SK-N-SH (cell line): Measurements from ENCODE around the gene RABL6. TPM values are rescaled to one million over a fixed set of nuclear protein-coding genes. Genes with fewer than 3 reads are reported as not detected.
"Not testable (repeated sequence)": the region's sequence is repeated elsewhere in the genome, so short reads cannot be mapped to it uniquely, and the experiment has no call there.

ENCODE experiments used
- CTCF ChIA-PET: fragments of 300-600, 350-600 bp; formaldehyde crosslinking; extraction: SDS; loops from one replicate; lab custom pipeline; 2021; lab: Yijun Ruan, JAX
- POLR2A ChIA-PET: fragments of 350-600 bp; sonication (Branson Sonifier 250); formaldehyde crosslinking; extraction: SDS; loops from one replicate; lab custom pipeline; 2020; ENCODE audit warnings: antibody characterized with exemption, inconsistent platforms; lab: Yijun Ruan, JAX
- DNase-seq: peaks from one replicate; pipeline ENCODE4 v3.0.0; 2012
- H2AFZ ChIP-seq: fragments of 200-600 bp; sonication (generic); 2 replicates; pipeline ENCODE4 v1.8.1; 2016; ENCODE audit warnings: antibody characterized with exemption, mild to moderate bottlenecking, low read depth
- H3F3A ChIP-seq: fragments of 200-600 bp; sonication (generic); replicated peaks from 2 replicates; pipeline ENCODE3; 2016; ENCODE audit warnings: antibody characterized with exemption, mild to moderate bottlenecking; ENCODE audit not compliant: insufficient read depth
- H3K27ac ChIP-seq, 2 experiments: fragments of 200-500 bp in 1 of 2; fragments of 200-600 bp in 1 of 2; sonication (Bioruptor generic) in 1 of 2; sonication (generic), shearing (Covaris generic) in 1 of 2; 2 replicates each; pipeline versions ENCODE4 v1.5.1 to v1.6.1; 2014 to 2016; ENCODE audit warnings: low read depth in 2 of 2, inconsistent platforms in 1 of 2, low read length in 1 of 2, mild to moderate bottlenecking in 1 of 2, mixed read lengths in 1 of 2
- H3K27me3 ChIP-seq: fragments of 200-600 bp; sonication (generic), shearing (Covaris generic); 2 replicates; pipeline ENCODE4 v1.6.1; 2016; ENCODE audit warnings: mixed run types; ENCODE audit not compliant: insufficient read depth
- H3K36me3 ChIP-seq, 2 experiments: fragments of 200-500 bp in 1 of 2; fragments of 200-600 bp in 1 of 2; sonication (Bioruptor generic) in 1 of 2; sonication (generic) in 1 of 2; replicated peaks in 1 of 2; 2 replicates each; pipeline versions ENCODE3 to v1.5.1; 2014 to 2016; ENCODE audit warnings: low read length in 1 of 2, mild to moderate bottlenecking in 1 of 2; ENCODE audit not compliant: insufficient read depth in 2 of 2, control insufficient read depth in 1 of 2
- H3K4me1 ChIP-seq, 2 experiments: fragments of 200-500 bp in 1 of 2; fragments of 200-600 bp in 1 of 2; sonication (Bioruptor generic) in 1 of 2; sonication (generic), shearing (Covaris generic) in 1 of 2; 2 replicates each; pipeline versions ENCODE4 v1.5.1 to v1.6.1; 2014 to 2016; ENCODE audit warnings: low read depth in 1 of 2, low read length in 1 of 2, mixed run types in 1 of 2; ENCODE audit not compliant: insufficient read depth in 2 of 2, control insufficient read depth in 1 of 2
- H3K4me2 ChIP-seq: fragments of 200-600 bp; sonication (generic), shearing (Covaris generic); 2 replicates; pipeline ENCODE4 v1.6.1; 2017; ENCODE audit warnings: mixed run types
- H3K4me3 ChIP-seq, 2 experiments: fragments of 200-500 bp in 1 of 2; fragments of 200-600 bp in 1 of 2; sonication (Bioruptor generic) in 1 of 2; sonication (generic), shearing (Covaris generic) in 1 of 2; 2 replicates each; pipeline versions ENCODE4 v1.5.1 to v1.8.1; 2014 to 2016; ENCODE audit warnings: low read depth in 2 of 2, inconsistent platforms in 1 of 2, low read length in 1 of 2, mild to moderate bottlenecking in 1 of 2, mixed read lengths in 1 of 2, moderate library complexity in 1 of 2
- H3K79me2 ChIP-seq: fragments of 200-600 bp; sonication (generic); 2 replicates; pipeline ENCODE4 v1.8.1; 2017; ENCODE audit warnings: mild to moderate bottlenecking; ENCODE audit not compliant: insufficient read depth
- H3K9ac ChIP-seq: fragments of 200-600 bp; sonication (generic); 2 replicates; pipeline ENCODE4 v1.6.1; 2017; ENCODE audit warnings: mixed run types
- H3K9me2 ChIP-seq: fragments of 200-600 bp; sonication (generic); 2 replicates; pipeline ENCODE4 v1.6.1; 2017; ENCODE audit warnings: mixed run types
- H3K9me3 ChIP-seq: fragments of 200-600 bp; sonication (generic); 2 replicates; pipeline ENCODE4 v1.6.1; 2017; ENCODE audit warnings: mixed run types, mild to moderate bottlenecking, moderate library complexity
- H4K20me1 ChIP-seq: fragments of 200-600 bp; sonication (generic); 2 replicates; pipeline ENCODE4 v1.6.1; 2017; ENCODE audit warnings: mild to moderate bottlenecking, mixed run types; ENCODE audit not compliant: insufficient read depth
- ELF1 ChIP-seq: IDR thresholded peaks from 2 replicates; pipeline ENCODE4 v1.4.0; 2012
- GATA2 ChIP-seq: sonication (generic); formaldehyde crosslinking; IDR thresholded peaks from 2 replicates; pipeline ENCODE4 v1.5.0; 2020; ENCODE audit warnings: mild to moderate bottlenecking, missing genetic modification reagents
- JUND ChIP-seq: IDR thresholded peaks from 2 replicates; pipeline ENCODE4 v1.4.0; 2012
- MEF2A ChIP-seq: IDR thresholded peaks from 2 replicates; pipeline ENCODE4 v1.4.0; 2012; ENCODE audit warnings: low read depth, borderline replicate concordance
- MXI1 ChIP-seq: IDR thresholded peaks from 2 replicates; pipeline ENCODE4 v1.6.1; 2012; ENCODE audit warnings: mild to moderate bottlenecking, low read depth, low read length, improper control_type of control experiment
- NFIC ChIP-seq: IDR thresholded peaks from 2 replicates; pipeline ENCODE4 v1.4.0; 2012; ENCODE audit warnings: borderline replicate concordance
- POLR2AphosphoS5 ChIP-seq: IDR thresholded peaks from 2 replicates; pipeline ENCODE4 v1.6.1; 2012; ENCODE audit warnings: low read depth, low read length
- RAD21 ChIP-seq: IDR thresholded peaks from 2 replicates; pipeline ENCODE4 v1.6.1; 2012; ENCODE audit warnings: mild to moderate bottlenecking, low read length
- RFX5 ChIP-seq: IDR thresholded peaks from 2 replicates; pipeline ENCODE4 v1.6.1; 2012; ENCODE audit warnings: mild to moderate bottlenecking, improper control_type of control experiment, low read length
- RXRA ChIP-seq: IDR thresholded peaks from 2 replicates; pipeline ENCODE4 v1.4.0; 2012; ENCODE audit warnings: low read depth, mild to moderate bottlenecking, borderline replicate concordance
- SIN3A ChIP-seq: IDR thresholded peaks from 2 replicates; pipeline ENCODE4 v1.6.1; 2012; ENCODE audit warnings: low read depth, mild to moderate bottlenecking, low read length, moderate library complexity, borderline replicate concordance
- SMC3 ChIP-seq: IDR thresholded peaks from 2 replicates; pipeline ENCODE4 v1.6.1; 2012; ENCODE audit warnings: low read depth, low read length, improper control_type of control experiment
- WGBS: methylation state at CpG from one replicate; pipeline ENCODE4 v1.1.6; 2017; ENCODE audit warnings: low lambda C conversion rate; 5-methylcytosine and 5-hydroxymethylcytosine counted together
- polyA plus RNA-seq, 3 experiments: library from polyadenylated mRNA; depleted of rRNA; stranded (reverse); fragments of >200 nt; gene quantifications; 2 replicates each; pipeline ENCODE4 v1.2.3, GENCODE V29; 2012
- TF ChIP-seq, protein P1 (sequence below): fragments of 200-600 bp; sonication (generic); IDR thresholded peaks from 2 replicates; pipeline ENCODE4 v1.6.1; 2017; ENCODE audit warnings: antibody characterized with exemption, mild to moderate bottlenecking, moderate library complexity
- TF ChIP-seq, protein P2 (sequence below): fragments of 150-350 bp; IDR thresholded peaks from 2 replicates; pipeline ENCODE4 v1.6.1; 2017; ENCODE audit warnings: antibody characterized with exemption, low read length, low read depth, borderline replicate concordance
- TF ChIP-seq, protein P3 (sequence below): fragments of 150-350 bp; IDR thresholded peaks from 2 replicates; pipeline ENCODE4 v1.6.1; 2016; ENCODE audit warnings: mild to moderate bottlenecking, low read depth, low read length
- TF ChIP-seq, protein P4 (sequence below): IDR thresholded peaks from 2 replicates; pipeline ENCODE4 v1.6.1; 2012; ENCODE audit warnings: mild to moderate bottlenecking, low read depth, low read length, moderate library complexity
- TF ChIP-seq, protein P5 (sequence below): IDR thresholded peaks from 2 replicates; pipeline ENCODE4 v1.4.0; 2012; ENCODE audit warnings: low read depth, borderline replicate concordance
- TF ChIP-seq, protein P6 (sequence below): IDR thresholded peaks from 2 replicates; pipeline ENCODE4 v1.4.0; 2012; ENCODE audit warnings: low read depth

RABL6 gene
- polyA plus RNA-seq, 1 of the 3 experiments (the other 2 are of a cell fraction), result 43.6 TPM

DNA sequence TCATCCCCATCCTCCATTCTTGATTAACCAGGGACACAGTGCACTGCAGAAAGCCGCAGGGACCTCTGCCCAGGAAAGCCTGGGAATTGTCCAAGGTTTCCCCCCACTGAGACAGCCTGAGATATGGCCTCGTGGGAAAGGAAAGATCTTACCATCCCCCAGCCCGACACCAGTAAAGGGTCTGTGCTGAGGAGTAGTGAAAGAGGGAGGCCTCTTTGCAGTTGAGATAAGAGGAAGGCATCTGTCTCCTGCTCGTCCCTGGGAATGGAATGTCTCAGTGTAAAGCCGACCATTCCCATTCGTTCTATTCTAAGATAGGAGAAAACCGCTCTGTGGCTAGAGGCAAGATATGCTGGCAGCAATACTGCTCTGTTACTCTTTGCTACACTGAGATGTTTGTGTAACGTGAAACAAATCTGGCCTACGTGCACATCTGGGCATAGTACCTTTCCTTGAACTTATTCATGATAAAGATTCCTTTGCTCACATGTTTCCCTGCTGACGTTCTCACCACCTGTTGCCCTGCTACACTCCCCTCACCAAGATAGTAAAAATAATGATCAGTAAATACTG is 10.9 kb upstream of the RABL6 start:
- Histone ChIP-seq H3F3A (peaks cover 14% of the 10 kb centered on the region), H3K4me1 (peaks cover 5 to 51% of the 10 kb centered on the region in 2 experiments; a peak in 2 of 4 replicates), H3K27ac (peak overlapping the region in 1 of 2 experiments; percentile 91; a peak in 2 of 4 replicates)
- H3K4me3 ChIP-seq, DNase-seq, H3K9me2 ChIP-seq, H4K20me1 ChIP-seq, H3K27me3 ChIP-seq, H2AFZ ChIP-seq, H3K36me3 ChIP-seq, H3K9me3 ChIP-seq, H3K79me2 ChIP-seq, H3K4me2 ChIP-seq, POLR2A ChIA-PET, H3K9ac ChIP-seq: not testable (repeated sequence)
- CTCF ChIA-PET, result interaction anchor here (1.2 to 1.7 kb wide), 2 partner anchors 37 to 47 kb away, joined by 3 to 4 read pairs; no protein-coding TSS in a partner anchor
- WGBS, result 25% methylated on average over 9 of the region's 10 CpGs
- TF ChIP-seq MXI1 (peak; percentile 53; the same call in 1 of the 2 replicates), GATA2 (peak; percentile 60)

DNA sequence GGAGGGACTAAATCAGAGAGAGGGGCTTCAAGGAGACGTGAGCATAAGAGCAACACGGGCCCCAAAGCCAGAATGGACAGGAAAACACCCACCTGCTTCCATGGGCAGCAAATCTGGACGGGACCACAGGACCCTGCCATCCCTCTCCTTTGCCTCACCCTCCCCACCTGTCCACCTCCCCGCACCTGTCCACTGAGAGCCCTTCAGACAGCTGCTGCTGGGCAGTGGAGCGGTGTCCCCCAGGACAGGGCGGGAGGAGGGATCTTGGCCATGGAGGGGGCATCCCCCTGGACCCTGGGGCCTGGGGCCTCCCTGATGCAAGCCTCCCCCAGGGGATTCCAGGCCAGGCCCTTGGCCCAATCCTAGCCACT is 9.1 kb upstream of the RABL6 start:
- POLR2A ChIA-PET, result interaction anchor here (1.1 to 1.2 kb wide), 2 partner anchors 9 to 10 kb away, joined by 3 read pairs; partner anchors contain the start of gene RABL6
- TF ChIP-seq RAD21 (no peak), RXRA (no peak), NFIC (no peak), SMC3 (no peak), RFX5 (no peak), JUND (no peak), ELF1 (no peak), MXI1 (no peak), SIN3A (no peak), POLR2AphosphoS5 (no peak), MEF2A (no peak)
- TF ChIP-seq, protein P1, sequence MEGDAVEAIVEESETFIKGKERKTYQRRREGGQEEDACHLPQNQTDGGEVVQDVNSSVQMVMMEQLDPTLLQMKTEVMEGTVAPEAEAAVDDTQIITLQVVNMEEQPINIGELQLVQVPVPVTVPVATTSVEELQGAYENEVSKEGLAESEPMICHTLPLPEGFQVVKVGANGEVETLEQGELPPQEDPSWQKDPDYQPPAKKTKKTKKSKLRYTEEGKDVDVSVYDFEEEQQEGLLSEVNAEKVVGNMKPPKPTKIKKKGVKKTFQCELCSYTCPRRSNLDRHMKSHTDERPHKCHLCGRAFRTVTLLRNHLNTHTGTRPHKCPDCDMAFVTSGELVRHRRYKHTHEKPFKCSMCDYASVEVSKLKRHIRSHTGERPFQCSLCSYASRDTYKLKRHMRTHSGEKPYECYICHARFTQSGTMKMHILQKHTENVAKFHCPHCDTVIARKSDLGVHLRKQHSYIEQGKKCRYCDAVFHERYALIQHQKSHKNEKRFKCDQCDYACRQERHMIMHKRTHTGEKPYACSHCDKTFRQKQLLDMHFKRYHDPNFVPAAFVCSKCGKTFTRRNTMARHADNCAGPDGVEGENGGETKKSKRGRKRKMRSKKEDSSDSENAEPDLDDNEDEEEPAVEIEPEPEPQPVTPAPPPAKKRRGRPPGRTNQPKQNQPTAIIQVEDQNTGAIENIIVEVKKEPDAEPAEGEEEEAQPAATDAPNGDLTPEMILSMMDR, result no peak
- TF ChIP-seq, protein P2, sequence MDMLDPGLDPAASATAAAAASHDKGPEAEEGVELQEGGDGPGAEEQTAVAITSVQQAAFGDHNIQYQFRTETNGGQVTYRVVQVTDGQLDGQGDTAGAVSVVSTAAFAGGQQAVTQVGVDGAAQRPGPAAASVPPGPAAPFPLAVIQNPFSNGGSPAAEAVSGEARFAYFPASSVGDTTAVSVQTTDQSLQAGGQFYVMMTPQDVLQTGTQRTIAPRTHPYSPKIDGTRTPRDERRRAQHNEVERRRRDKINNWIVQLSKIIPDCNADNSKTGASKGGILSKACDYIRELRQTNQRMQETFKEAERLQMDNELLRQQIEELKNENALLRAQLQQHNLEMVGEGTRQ, result no peak
- TF ChIP-seq, protein P3, sequence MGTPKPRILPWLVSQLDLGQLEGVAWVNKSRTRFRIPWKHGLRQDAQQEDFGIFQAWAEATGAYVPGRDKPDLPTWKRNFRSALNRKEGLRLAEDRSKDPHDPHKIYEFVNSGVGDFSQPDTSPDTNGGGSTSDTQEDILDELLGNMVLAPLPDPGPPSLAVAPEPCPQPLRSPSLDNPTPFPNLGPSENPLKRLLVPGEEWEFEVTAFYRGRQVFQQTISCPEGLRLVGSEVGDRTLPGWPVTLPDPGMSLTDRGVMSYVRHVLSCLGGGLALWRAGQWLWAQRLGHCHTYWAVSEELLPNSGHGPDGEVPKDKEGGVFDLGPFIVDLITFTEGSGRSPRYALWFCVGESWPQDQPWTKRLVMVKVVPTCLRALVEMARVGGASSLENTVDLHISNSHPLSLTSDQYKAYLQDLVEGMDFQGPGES, result no peak
- TF ChIP-seq, protein P4, sequence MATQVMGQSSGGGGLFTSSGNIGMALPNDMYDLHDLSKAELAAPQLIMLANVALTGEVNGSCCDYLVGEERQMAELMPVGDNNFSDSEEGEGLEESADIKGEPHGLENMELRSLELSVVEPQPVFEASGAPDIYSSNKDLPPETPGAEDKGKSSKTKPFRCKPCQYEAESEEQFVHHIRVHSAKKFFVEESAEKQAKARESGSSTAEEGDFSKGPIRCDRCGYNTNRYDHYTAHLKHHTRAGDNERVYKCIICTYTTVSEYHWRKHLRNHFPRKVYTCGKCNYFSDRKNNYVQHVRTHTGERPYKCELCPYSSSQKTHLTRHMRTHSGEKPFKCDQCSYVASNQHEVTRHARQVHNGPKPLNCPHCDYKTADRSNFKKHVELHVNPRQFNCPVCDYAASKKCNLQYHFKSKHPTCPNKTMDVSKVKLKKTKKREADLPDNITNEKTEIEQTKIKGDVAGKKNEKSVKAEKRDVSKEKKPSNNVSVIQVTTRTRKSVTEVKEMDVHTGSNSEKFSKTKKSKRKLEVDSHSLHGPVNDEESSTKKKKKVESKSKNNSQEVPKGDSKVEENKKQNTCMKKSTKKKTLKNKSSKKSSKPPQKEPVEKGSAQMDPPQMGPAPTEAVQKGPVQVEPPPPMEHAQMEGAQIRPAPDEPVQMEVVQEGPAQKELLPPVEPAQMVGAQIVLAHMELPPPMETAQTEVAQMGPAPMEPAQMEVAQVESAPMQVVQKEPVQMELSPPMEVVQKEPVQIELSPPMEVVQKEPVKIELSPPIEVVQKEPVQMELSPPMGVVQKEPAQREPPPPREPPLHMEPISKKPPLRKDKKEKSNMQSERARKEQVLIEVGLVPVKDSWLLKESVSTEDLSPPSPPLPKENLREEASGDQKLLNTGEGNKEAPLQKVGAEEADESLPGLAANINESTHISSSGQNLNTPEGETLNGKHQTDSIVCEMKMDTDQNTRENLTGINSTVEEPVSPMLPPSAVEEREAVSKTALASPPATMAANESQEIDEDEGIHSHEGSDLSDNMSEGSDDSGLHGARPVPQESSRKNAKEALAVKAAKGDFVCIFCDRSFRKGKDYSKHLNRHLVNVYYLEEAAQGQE, result no peak
- TF ChIP-seq, protein P5, sequence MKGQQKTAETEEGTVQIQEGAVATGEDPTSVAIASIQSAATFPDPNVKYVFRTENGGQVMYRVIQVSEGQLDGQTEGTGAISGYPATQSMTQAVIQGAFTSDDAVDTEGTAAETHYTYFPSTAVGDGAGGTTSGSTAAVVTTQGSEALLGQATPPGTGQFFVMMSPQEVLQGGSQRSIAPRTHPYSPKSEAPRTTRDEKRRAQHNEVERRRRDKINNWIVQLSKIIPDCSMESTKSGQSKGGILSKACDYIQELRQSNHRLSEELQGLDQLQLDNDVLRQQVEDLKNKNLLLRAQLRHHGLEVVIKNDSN, result no peak
- TF ChIP-seq, protein P6, sequence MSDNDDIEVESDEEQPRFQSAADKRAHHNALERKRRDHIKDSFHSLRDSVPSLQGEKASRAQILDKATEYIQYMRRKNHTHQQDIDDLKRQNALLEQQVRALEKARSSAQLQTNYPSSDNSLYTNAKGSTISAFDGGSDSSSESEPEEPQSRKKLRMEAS, result no peak

More for the DNA sequence above, 9.1 kb upstream of the RABL6 start:
- no peak overlapping the region for H3K4me2 ChIP-seq
- H3K4me1 ChIP-seq, result peaks cover 5 to 40% of the 10 kb centered on the region in 2 experiments; a peak in 2 of 4 replicates
- no peaks in the 10 kb centered on the region for H3K79me2 ChIP-seq
- 97% methylated on average over 6 of the region's 6 CpGs for WGBS
- H3K9me3 ChIP-seq, result no peaks in the 10 kb centered on the region
- H3K27me3 ChIP-seq, result no peaks in the 10 kb centered on the region
- H3K9me2 ChIP-seq, result no peaks in the 10 kb centered on the region
- H4K20me1 ChIP-seq, result no peaks in the 10 kb centered on the region
- no peaks in the 10 kb centered on the region for H3K36me3 ChIP-seq
- H3F3A ChIP-seq, result peaks cover 14% of the 10 kb centered on the region
- H3K4me3 ChIP-seq, result no peak overlapping the region
- CTCF ChIA-PET, result interaction anchor here (1.3 to 2.8 kb wide), 4 partner anchors 9 to 40 kb away, joined by 4 to 11 read pairs (median 5); partner anchors contain the start of genes LCN8 and RABL6
- H3K27ac ChIP-seq, result no peak overlapping the region; a peak in 1 of 4 replicates
- H2AFZ ChIP-seq, result no peak overlapping the region
- DNase-seq, result no peak
- H3K9ac ChIP-seq, result no peak overlapping the region
